ENCODE data around the gene BCAS3. TPM values are rescaled to one million over a fixed set of nuclear protein-coding genes. Genes with fewer than 3 reads are reported as not detected.

BCAS3 gene
- polyA plus RNA-seq, 1 experiment = 17.5 TPM

- Histone ChIP-seq H3K9me3 (ENCODE audit: control insufficient read depth, insufficient read depth, low read length) (no peaks in the 10 kb centered on the region; the same call in none of the 2 replicates), H3K27me3 (ENCODE audit: control insufficient read depth, insufficient read depth, low read length) (no peaks in the 10 kb centered on the region), H3K27ac (ENCODE audit: low read depth, low read length) (no peak overlapping the region), H3K4me3 (ENCODE audit: low read depth, low read length) (no peak overlapping the region)
- ChIA-PET CTCF (no interaction called here), POLR2A (no interaction called here)
- TF ChIP-seq CTCF (IDR thresholded peaks at IDR 0.05; ENCODE audit: low read depth, low read length) = no peak
- DNase-seq (ENCODE audit: low read depth, low spot score) = no peak
These were observed 483.3 kb downstream of the BCAS3 start for GRCh38 chr17:61160789-61161445.

GRCh38 chr17:61161615-61162134 lies 484.0 kb downstream of the BCAS3 start:
- CTCF ChIA-PET = no interaction called here
- no peaks in the 10 kb centered on the region for H3K27me3 ChIP-seq (ENCODE audit: control insufficient read depth, insufficient read depth, low read length)
- H3K27ac ChIP-seq (ENCODE audit: low read depth, low read length) = no peak overlapping the region
- no peaks in the 10 kb centered on the region; the same call in none of the 2 replicates for H3K9me3 ChIP-seq (ENCODE audit: control insufficient read depth, insufficient read depth, low read length)
- no peak for TF ChIP-seq CTCF (IDR thresholded peaks at IDR 0.05; ENCODE audit: low read depth, low read length)
- no peak overlapping the region for H3K4me3 ChIP-seq (ENCODE audit: low read depth, low read length)
- DNase-seq (ENCODE audit: low read depth, low spot score) = no peak
- POLR2A ChIA-PET = no interaction called here

GRCh38 chr17:61164517-61164916 lies 486.9 kb downstream of the BCAS3 start:
- DNase-seq (ENCODE audit: low read depth, low spot score) = no peak
- H3K27ac ChIP-seq (ENCODE audit: low read depth, low read length) = no peak overlapping the region
- ChIA-PET POLR2A (no interaction called here), CTCF (no interaction called here)
- H3K9me3 ChIP-seq (ENCODE audit: control insufficient read depth, insufficient read depth, low read length) = no peaks in the 10 kb centered on the region; the same call in none of the 2 replicates
- no peaks in the 10 kb centered on the region for H3K27me3 ChIP-seq (ENCODE audit: control insufficient read depth, insufficient read depth, low read length)
- no peak overlapping the region for H3K4me3 ChIP-seq (ENCODE audit: low read depth, low read length)
- no peak for TF ChIP-seq CTCF (IDR thresholded peaks at IDR 0.05; ENCODE audit: low read depth, low read length)

- DNase-seq (ENCODE audit: low read depth, low spot score) = no peak
These were observed 489.4 kb downstream of the BCAS3 start for GRCh38 chr17:61167075-61167474.

More at GRCh38 chr17:61167075-61167474, 489.4 kb downstream of the BCAS3 start:
- Histone ChIP-seq H3K27me3 (ENCODE audit: control insufficient read depth, insufficient read depth, low read length) (no peaks in the 10 kb centered on the region), H3K4me3 (ENCODE audit: low read depth, low read length) (no peak overlapping the region), H3K9me3 (ENCODE audit: control insufficient read depth, insufficient read depth, low read length) (no peaks in the 10 kb centered on the region; the same call in none of the 2 replicates), H3K27ac (ENCODE audit: low read depth, low read length) (no peak overlapping the region)
- ChIA-PET POLR2A (interaction anchor here (0.6 kb wide), 1 partner anchor 21 kb away, joined by 3 read pairs; no protein-coding TSS in a partner anchor), CTCF (interaction anchor here (0.7 kb wide), 1 partner anchor 12 kb away, joined by 3 read pairs; no protein-coding TSS in a partner anchor)
- TF ChIP-seq CTCF (IDR thresholded peaks at IDR 0.05; ENCODE audit: low read depth, low read length) = no peak
